Body of pancreas (tissue), 4 donors: Measurements from ENCODE around the gene SORCS2.

Experiments
- CTCF ChIP-seq, 7 experiments: fragments of 450-650 bp in 4 of 7; fragments of 200-600 bp in 3 of 7; sonication (generic) in 3 of 7; IDR thresholded peaks; one replicate each; pipeline ENCODE4 v1.5.1; 2016 to 2019; ENCODE audit warnings: antibody characterized with exemption in 7 of 7
- POLR2A ChIP-seq, 3 donors: fragments of 450-650 bp; IDR thresholded peaks; one replicate each; pipeline ENCODE4 v1.6.1; 2016; ENCODE audit warnings: antibody characterized with exemption in 3 of 3, mild to moderate bottlenecking in 2 of 3

GRCh38 chr4:7199129-7199725 lies 6.9 kb downstream of the SORCS2 start:
- no peak for TF ChIP-seq POLR2A (IDR thresholded peaks at IDR 0.05)
- TF ChIP-seq CTCF (IDR thresholded peaks at IDR 0.05) = no peak
